HCT116 (cell line): ENCODE data around the gene RUNX2. TPM values are rescaled to one million over a fixed set of nuclear protein-coding genes. Genes with fewer than 3 reads are reported as not detected.

Source experiments
- ATAC-seq: fragments of 200-7000 bp; cut with Tn5 transposase; 2 replicates; pipeline ENCODE4 v1.9.1; 2020; ENCODE audit warnings: mild to moderate bottlenecking, moderate library complexity
- BruUV-seq: library from RNA; stranded (reverse); fragments of 400-500 nt; replicated peaks from 2 replicates; lab custom pipeline; 2021; lab: Mats Ljungman, UMichigan
- CTCF ChIA-PET: fragments of 300-600 bp; sonication (Branson Sonifier 250); formaldehyde crosslinking; loops from one replicate; lab custom pipeline; 2021; ENCODE audit warnings: antibody characterized with exemption; lab: Charles Lee
- POLR2A ChIA-PET: fragments of 300-600, 350-600 bp; sonication (Branson Sonifier 250); formaldehyde crosslinking; loops from one replicate; lab custom pipeline; 2021; ENCODE audit warnings: antibody characterized with exemption; lab: Charles Lee
- RAD21 ChIA-PET, 2 experiments: fragments of 300-600 bp; sonication (Branson Sonifier 250); formaldehyde crosslinking; loops; one replicate each; lab custom pipeline; 2023; ENCODE audit warnings: low total read pairs in 2 of 2; ENCODE audit not compliant: uncharacterized antibody in 2 of 2, unreplicated experiment in 2 of 2, low non-redundant PET in 1 of 2; lab: Charles Lee
- DNase-seq: peaks from one replicate; pipeline ENCODE4 v3.0.0-alpha.2; 2010; ENCODE audit warnings: low read depth, low spot score
- H2AFZ ChIP-seq: fragments of 200-600 bp; shearing (Covaris generic), sonication (generic); 2 replicates; pipeline ENCODE4 v1.6.1; 2017; ENCODE audit warnings: low read depth, mixed run types, mixed read lengths, antibody characterized with exemption, low read length; ENCODE audit not compliant: poor library complexity, severe bottlenecking
- H3K27ac ChIP-seq: 2 replicates; pipeline ENCODE4 v1.5.1; 2012; ENCODE audit warnings: low read depth, low read length
- H3K27me3 ChIP-seq: fragments of 200-600 bp; sonication (generic); 2 replicates; pipeline ENCODE4 v1.6.1; 2016; ENCODE audit warnings: mixed run types, low read length, mixed read lengths; ENCODE audit not compliant: insufficient read depth
- H3K36me3 ChIP-seq, 2 experiments: fragments of 200-500 bp in 1 of 2; fragments of 200-600 bp in 1 of 2; sonication (Bioruptor generic) in 1 of 2; sonication (generic) in 1 of 2; 2 replicates each; pipeline versions ENCODE4 v1.5.1 to v1.6.1; 2014 to 2016; ENCODE audit warnings: low read length in 2 of 2, inconsistent platforms in 1 of 2, mixed read lengths in 1 of 2, mixed run types in 1 of 2; ENCODE audit not compliant: insufficient read depth in 2 of 2, control insufficient read depth in 1 of 2
- H3K4me1 ChIP-seq, 2 experiments: fragments of 200-600 bp in 1 of 2; sonication (generic) in 1 of 2; 2 replicates each; pipeline versions ENCODE4 v1.5.1 to v1.6.1; 2012 to 2017; ENCODE audit warnings: low read length in 2 of 2, inconsistent platforms in 1 of 2, mild to moderate bottlenecking in 1 of 2, mixed read lengths in 1 of 2, mixed run types in 1 of 2, moderate library complexity in 1 of 2; ENCODE audit not compliant: insufficient read depth in 2 of 2, control insufficient read depth in 1 of 2
- H3K4me2 ChIP-seq: fragments of 200-600 bp; sonication (generic); 2 replicates; pipeline ENCODE4 v1.6.1; 2017; ENCODE audit warnings: mixed run types, low read length, mixed read lengths
- H3K4me3 ChIP-seq, 2 experiments: fragments of 200-600 bp in 1 of 2; sonication (generic) in 1 of 2; replicated peaks in 1 of 2; 2 replicates each; pipeline ENCODE4 v1.5.1; 2011 to 2016; ENCODE audit warnings: low read length in 2 of 2, control low read depth in 1 of 2, low read depth in 1 of 2, mild to moderate bottlenecking in 1 of 2, mixed read lengths in 1 of 2, mixed run types in 1 of 2
- H3K79me2 ChIP-seq: fragments of 200-600 bp; sonication (generic); 2 replicates; pipeline ENCODE4 v1.6.1; 2017; ENCODE audit warnings: mild to moderate bottlenecking, mixed run types, low read length, moderate library complexity, mixed read lengths; ENCODE audit not compliant: insufficient read depth
- H3K9ac ChIP-seq: fragments of 200-600 bp; sonication (generic); 2 replicates; pipeline ENCODE4 v1.6.1; 2016; ENCODE audit warnings: low read length, mixed read lengths
- H3K9me2 ChIP-seq: fragments of 200-600 bp; sonication (generic), shearing (Covaris generic); 2 replicates; pipeline ENCODE4 v1.6.1; 2017; ENCODE audit warnings: mixed run types, mild to moderate bottlenecking, moderate library complexity; ENCODE audit not compliant: insufficient read depth
- H3K9me3 ChIP-seq, 2 experiments: fragments of 200-500 bp in 1 of 2; fragments of 200-600 bp in 1 of 2; sonication (Bioruptor generic) in 1 of 2; sonication (generic) in 1 of 2; 2 replicates each; pipeline ENCODE4 v1.6.1; 2014 to 2017; ENCODE audit warnings: low read length in 2 of 2, mixed read lengths in 2 of 2, inconsistent platforms in 1 of 2, low read depth in 1 of 2, mild to moderate bottlenecking in 1 of 2, mixed run types in 1 of 2, moderate library complexity in 1 of 2; ENCODE audit not compliant: control insufficient read depth in 1 of 2, insufficient read depth in 1 of 2
- H4K20me1 ChIP-seq: fragments of 200-600 bp; sonication (generic), shearing (Covaris generic); 2 replicates; pipeline ENCODE4 v1.6.1; 2017; ENCODE audit warnings: mixed run types, mild to moderate bottlenecking, moderate library complexity; ENCODE audit not compliant: insufficient read depth
- CEBPB ChIP-seq: IDR thresholded peaks from 2 replicates; pipeline ENCODE4 v1.6.1; 2012; ENCODE audit warnings: low read depth
- EGR1 ChIP-seq: IDR thresholded peaks from 2 replicates; pipeline ENCODE4 v1.6.1; 2012; ENCODE audit warnings: low read depth
- ELF1 ChIP-seq: IDR thresholded peaks from 2 replicates; pipeline ENCODE4 v1.6.1; 2012; ENCODE audit warnings: low read depth, borderline replicate concordance
- EZH2 ChIP-seq: fragments of 200-600 bp; sonication (generic); IDR thresholded peaks from 2 replicates; pipeline ENCODE4 v1.6.1; 2017; ENCODE audit warnings: antibody characterized with exemption, mixed run types
- EZH2phosphoT487 ChIP-seq: fragments of 200-600 bp; IDR thresholded peaks from 2 replicates; pipeline ENCODE4 v1.6.1; 2018; ENCODE audit warnings: antibody characterized with exemption, borderline replicate concordance
- FOSL1 ChIP-seq: IDR thresholded peaks from 2 replicates; pipeline ENCODE4 v1.6.1; 2012; ENCODE audit warnings: low read depth
- MAX ChIP-seq: IDR thresholded peaks from 2 replicates; pipeline ENCODE4 v1.6.1; 2012
- POLR2A ChIP-seq: IDR thresholded peaks from 2 replicates; pipeline ENCODE4 v1.7.0; 2011; ENCODE audit warnings: borderline replicate concordance; ENCODE audit not compliant: insufficient read depth, insufficient read length; ENCODE audit errors: extremely low read depth
- POLR2AphosphoS5 ChIP-seq: IDR thresholded peaks from 2 replicates; pipeline ENCODE4 v1.6.1; 2011; ENCODE audit warnings: mild to moderate bottlenecking, low read depth, low read length, moderate library complexity
- RAD21 ChIP-seq: IDR thresholded peaks from 2 replicates; pipeline ENCODE4 v1.6.1; 2012; ENCODE audit warnings: low read depth, mild to moderate bottlenecking
- REST ChIP-seq: IDR thresholded peaks from 2 replicates; pipeline ENCODE4 v1.6.1; 2012; ENCODE audit warnings: low read depth
- SRF ChIP-seq: IDR thresholded peaks from 2 replicates; pipeline ENCODE4 v1.6.1; 2012; ENCODE audit warnings: low read depth
- TCF7L2 ChIP-seq: IDR thresholded peaks from 2 replicates; pipeline ENCODE4 v1.7.0; 2011; ENCODE audit warnings: borderline replicate concordance, inconsistent platforms; ENCODE audit not compliant: insufficient read depth, insufficient read length; ENCODE audit errors: extremely low read depth
- YY1 ChIP-seq: IDR thresholded peaks from 2 replicates; pipeline ENCODE4 v1.6.1; 2011; ENCODE audit warnings: low read length, low read depth, moderate library complexity, mild to moderate bottlenecking; ENCODE audit not compliant: insufficient replicate concordance; ENCODE audit errors: extremely low read depth
- intact Hi-C: fragments of 100-400 bp; cut with micrococcal nuclease; formaldehyde crosslinking; loops from 2 replicates; pipeline ENCODE4 v1.10.0; 2022
- total RNA-seq: library from RNA; stranded (reverse); gene quantifications from one replicate; pipeline ENCODE4 v1.2.1, GENCODE V29; 2021; ENCODE audit not compliant: unreplicated experiment

The RUNX2 gene
- total RNA-seq, 1 experiment from 2014 or later: 1.1 TPM

- POLR2A ChIA-PET: no interaction called here
- Histone ChIP-seq H3K79me2 (no peaks in the 10 kb centered on the region), H3K27me3 (no peaks in the 10 kb centered on the region), H3K27ac (no peak overlapping the region), H3K9ac (no peak overlapping the region), H3K9me3 (no peaks in the 10 kb centered on the region), H3K4me3 (no peak overlapping the region), H2AFZ (no peak overlapping the region), H4K20me1 (no peaks in the 10 kb centered on the region), H3K36me3 (no peaks in the 10 kb centered on the region), H3K4me2 (no peak overlapping the region), H3K4me1 (no peaks in the 10 kb centered on the region), H3K9me2 (no peaks in the 10 kb centered on the region)
- BruUV-seq: no TSS peak
- RAD21 ChIA-PET: no interaction called here
- no peak for TF ChIP-seq YY1
- TF ChIP-seq CEBPB: no peak
- no peak for TF ChIP-seq RAD21
- no peak for TF ChIP-seq MAX
- TF ChIP-seq FOSL1: no peak
- no peak for DNase-seq
- no peak for ATAC-seq
- CTCF ChIA-PET: no interaction called here
- intact Hi-C loops: no loop called here
Measured at GRCh38 chr6:45554591-45554990, 226.5 kb downstream of the RUNX2 start.

- Histone ChIP-seq H3K27me3 (no peaks in the 10 kb centered on the region), H4K20me1 (no peaks in the 10 kb centered on the region), H3K4me3 (no peak overlapping the region), H3K9ac (no peak overlapping the region), H3K9me2 (no peaks in the 10 kb centered on the region), H3K4me2 (no peak overlapping the region), H3K79me2 (no peaks in the 10 kb centered on the region), H3K36me3 (no peaks in the 10 kb centered on the region), H3K27ac (no peak overlapping the region), H3K4me1 (no peaks in the 10 kb centered on the region), H2AFZ (no peak overlapping the region), H3K9me3 (no peaks in the 10 kb centered on the region)
- ChIA-PET POLR2A (no interaction called here), RAD21 (no interaction called here), CTCF (no interaction called here)
- no peak for ATAC-seq
- DNase-seq: no peak
- intact Hi-C loops: no loop called here
- no TSS peak for BruUV-seq
- no peak for TF ChIP-seq YY1
- no peak for TF ChIP-seq TCF7L2
- TF ChIP-seq POLR2A: no peak
- no peak for TF ChIP-seq POLR2AphosphoS5
- no peak for TF ChIP-seq EGR1
- TF ChIP-seq EZH2: no peak
- no peak for TF ChIP-seq ELF1
- no peak for TF ChIP-seq SRF
- no peak for TF ChIP-seq EZH2phosphoT487
- no peak for TF ChIP-seq REST
- no peak for TF ChIP-seq FOSL1
Measured at GRCh38 chr6:45555981-45556771, 228.0 kb downstream of the RUNX2 start.
